Measurements from ENCODE around the gene SUPT5H.

Gene SUPT5H

DNA sequence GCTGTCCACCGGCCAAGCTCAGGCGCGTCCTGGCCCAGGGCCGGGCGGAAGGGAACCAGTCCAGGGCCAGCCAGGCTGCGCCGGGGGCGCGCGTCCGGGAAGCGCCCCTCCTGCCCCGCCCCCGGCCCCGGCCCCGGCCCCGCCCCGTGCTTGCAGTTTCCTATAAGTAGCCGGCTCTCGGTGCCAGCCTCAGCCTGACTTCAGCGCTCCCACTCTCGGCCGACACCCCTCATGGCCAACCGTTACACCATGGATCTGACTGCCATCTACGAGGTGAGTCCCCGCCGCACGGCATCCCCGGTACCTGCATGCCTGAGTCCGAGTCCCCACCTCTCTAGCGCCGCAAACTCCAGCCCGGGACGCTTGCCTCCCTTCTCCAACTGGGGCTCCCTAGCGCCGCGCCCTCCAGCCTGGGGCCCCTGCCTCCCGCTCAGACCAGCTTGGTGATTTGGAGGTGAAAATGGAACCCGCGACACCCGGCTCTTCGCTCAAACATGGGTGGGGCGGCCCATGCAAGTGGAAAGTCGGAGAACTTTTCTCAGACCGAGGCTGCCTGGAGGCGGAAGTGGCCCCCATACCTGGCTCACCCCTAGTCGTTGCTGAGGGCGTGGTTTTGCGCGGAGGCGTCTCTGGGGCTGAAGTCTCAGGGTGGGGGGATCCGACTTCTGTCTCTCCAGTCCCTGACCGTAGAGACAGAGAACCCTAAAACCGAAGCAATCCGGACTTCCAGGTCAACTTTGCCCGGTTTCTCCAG lies 38.5 kb upstream of the SUPT5H start, which contains the start of gene ZFP36:
ZFP36 (plus strand) TSS at position 192 of the 754 bp plus-strand sequence; CDS start at position 250, 58 bp downstream.
- no peak for DNase-seq (ENCODE audit: low read depth)
- peak within 1 kb of the TSS; percentile 88 for H3K4me3 ChIP-seq (ENCODE audit: control insufficient read depth, low read depth, low read length)
- TF ChIP-seq, protein P1, sequence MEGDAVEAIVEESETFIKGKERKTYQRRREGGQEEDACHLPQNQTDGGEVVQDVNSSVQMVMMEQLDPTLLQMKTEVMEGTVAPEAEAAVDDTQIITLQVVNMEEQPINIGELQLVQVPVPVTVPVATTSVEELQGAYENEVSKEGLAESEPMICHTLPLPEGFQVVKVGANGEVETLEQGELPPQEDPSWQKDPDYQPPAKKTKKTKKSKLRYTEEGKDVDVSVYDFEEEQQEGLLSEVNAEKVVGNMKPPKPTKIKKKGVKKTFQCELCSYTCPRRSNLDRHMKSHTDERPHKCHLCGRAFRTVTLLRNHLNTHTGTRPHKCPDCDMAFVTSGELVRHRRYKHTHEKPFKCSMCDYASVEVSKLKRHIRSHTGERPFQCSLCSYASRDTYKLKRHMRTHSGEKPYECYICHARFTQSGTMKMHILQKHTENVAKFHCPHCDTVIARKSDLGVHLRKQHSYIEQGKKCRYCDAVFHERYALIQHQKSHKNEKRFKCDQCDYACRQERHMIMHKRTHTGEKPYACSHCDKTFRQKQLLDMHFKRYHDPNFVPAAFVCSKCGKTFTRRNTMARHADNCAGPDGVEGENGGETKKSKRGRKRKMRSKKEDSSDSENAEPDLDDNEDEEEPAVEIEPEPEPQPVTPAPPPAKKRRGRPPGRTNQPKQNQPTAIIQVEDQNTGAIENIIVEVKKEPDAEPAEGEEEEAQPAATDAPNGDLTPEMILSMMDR (IDR thresholded peaks at IDR 0.05; ENCODE audit: control insufficient read depth, insufficient read depth, low read depth, low read length, missing control alignments), result no peak

DNA sequence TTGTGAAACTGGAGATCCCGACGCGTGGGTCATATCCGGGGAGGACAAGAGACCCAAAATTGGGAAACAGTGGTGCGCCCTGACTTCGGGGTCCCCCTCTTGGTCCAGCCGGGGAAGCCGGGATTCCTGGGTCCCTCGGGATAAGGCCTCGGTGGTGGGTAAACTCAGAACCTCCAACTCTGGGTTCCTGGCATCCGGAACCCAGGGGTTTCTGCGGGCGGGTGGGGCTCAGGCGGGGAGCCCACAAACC lies 38.0 kb upstream of the SUPT5H start:
- H3K4me3 ChIP-seq (ENCODE audit: control insufficient read depth, low read depth, low read length), result peak overlapping the region; percentile 88
- TF ChIP-seq, protein P1 (IDR thresholded peaks at IDR 0.05; ENCODE audit: control insufficient read depth, insufficient read depth, low read depth, low read length, missing control alignments), result no peak
- DNase-seq (ENCODE audit: low read depth), result no peak

DNA sequence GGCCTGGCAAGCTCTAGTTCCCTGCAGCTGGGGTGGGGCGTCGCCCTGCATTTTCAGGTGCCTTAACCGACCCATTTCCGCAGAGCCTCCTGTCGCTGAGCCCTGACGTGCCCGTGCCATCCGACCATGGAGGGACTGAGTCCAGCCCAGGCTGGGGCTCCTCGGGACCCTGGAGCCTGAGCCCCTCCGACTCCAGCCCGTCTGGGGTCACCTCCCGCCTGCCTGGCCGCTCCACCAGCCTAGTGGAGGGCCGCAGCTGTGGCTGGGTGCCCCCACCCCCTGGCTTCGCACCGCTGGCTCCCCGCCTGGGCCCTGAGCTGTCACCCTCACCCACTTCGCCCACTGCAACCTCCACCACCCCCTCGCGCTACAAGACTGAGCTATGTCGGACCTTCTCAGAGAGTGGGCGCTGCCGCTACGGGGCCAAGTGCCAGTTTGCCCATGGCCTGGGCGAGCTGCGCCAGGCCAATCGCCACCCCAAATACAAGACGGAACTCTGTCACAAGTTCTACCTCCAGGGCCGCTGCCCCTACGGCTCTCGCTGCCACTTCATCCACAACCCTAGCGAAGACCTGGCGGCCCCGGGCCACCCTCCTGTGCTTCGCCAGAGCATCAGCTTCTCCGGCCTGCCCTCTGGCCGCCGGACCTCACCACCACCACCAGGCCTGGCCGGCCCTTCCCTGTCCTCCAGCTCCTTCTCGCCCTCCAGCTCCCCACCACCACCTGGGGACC lies 37.6 kb upstream of the SUPT5H start:
- TF ChIP-seq, protein P1 (IDR thresholded peaks at IDR 0.05; ENCODE audit: control insufficient read depth, insufficient read depth, low read depth, low read length, missing control alignments), result no peak
- peak overlapping the region; percentile 88 for H3K4me3 ChIP-seq (ENCODE audit: control insufficient read depth, low read depth, low read length)
- DNase-seq (ENCODE audit: low read depth), result no peak

DNA sequence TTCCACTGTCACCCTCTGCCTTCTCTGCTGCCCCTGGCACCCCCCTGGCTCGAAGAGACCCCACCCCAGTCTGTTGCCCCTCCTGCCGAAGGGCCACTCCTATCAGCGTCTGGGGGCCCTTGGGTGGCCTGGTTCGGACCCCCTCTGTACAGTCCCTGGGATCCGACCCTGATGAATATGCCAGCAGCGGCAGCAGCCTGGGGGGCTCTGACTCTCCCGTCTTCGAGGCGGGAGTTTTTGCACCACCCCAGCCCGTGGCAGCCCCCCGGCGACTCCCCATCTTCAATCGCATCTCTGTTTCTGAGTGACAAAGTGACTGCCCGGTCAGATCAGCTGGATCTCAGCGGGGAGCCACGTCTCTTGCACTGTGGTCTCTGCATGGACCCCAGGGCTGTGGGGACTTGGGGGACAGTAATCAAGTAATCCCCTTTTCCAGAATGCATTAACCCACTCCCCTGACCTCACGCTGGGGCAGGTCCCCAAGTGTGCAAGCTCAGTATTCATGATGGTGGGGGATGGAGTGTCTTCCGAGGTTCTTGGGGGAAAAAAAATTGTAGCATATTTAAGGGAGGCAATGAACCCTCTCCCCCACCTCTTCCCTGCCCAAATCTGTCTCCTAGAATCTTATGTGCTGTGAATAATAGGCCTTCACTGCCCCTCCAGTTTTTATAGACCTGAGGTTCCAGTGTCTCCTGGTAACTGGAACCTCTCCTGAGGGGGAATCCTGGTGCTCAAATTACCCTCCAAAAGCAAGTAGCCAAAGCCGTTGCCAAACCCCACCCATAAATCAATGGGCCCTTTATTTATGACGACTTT lies 36.8 kb upstream of the SUPT5H start:
- TF ChIP-seq, protein P1 (IDR thresholded peaks at IDR 0.05; ENCODE audit: control insufficient read depth, insufficient read depth, low read depth, low read length, missing control alignments), result no peak
- peak overlapping the region; percentile 88 for H3K4me3 ChIP-seq (ENCODE audit: control insufficient read depth, low read depth, low read length)
- no peak for DNase-seq (ENCODE audit: low read depth)

DNA sequence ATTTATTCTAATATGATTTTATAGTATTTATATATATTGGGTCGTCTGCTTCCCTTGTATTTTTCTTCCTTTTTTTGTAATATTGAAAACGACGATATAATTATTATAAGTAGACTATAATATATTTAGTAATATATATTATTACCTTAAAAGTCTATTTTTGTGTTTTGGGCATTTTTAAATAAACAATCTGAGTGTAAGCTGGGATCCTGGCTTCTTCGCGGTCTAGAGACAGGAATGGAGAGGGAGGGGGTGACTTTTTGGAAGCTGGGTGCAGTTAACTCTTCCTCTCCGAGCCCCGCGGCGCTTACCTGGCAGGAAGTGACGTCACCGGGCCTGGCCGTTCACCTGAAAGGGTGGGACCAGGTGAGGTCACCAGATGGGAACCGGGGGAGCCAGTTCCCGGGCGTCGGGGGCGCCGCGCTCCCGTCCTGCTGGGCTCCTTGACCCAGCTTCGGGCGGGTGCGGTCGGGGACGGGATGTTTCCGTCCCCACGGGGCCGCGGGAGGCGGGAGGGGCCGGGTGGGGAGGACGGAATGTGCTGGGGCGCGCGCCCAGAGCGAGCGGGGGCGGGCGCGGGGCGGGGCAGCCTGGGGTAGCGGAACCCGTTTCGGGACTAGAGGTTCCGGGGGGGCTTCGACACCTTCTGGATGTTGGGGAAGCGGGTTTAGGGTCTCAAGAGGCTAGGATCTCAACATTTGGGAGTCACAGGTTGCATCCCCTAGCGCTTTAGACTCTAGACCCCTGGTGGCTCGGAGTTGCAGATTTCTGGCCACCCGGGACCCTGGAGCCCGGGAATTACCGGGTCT lies 36.0 kb upstream of the SUPT5H start:
- no peak for DNase-seq (ENCODE audit: low read depth)
- TF ChIP-seq, protein P1 (IDR thresholded peaks at IDR 0.05; ENCODE audit: control insufficient read depth, insufficient read depth, low read depth, low read length, missing control alignments), result no peak
- peak overlapping the region; percentile 88 for H3K4me3 ChIP-seq (ENCODE audit: control insufficient read depth, low read depth, low read length)
